ENCODE data around the gene IGSF22. TPM values are rescaled to one million over a fixed set of nuclear protein-coding genes. Genes with fewer than 3 reads are reported as not detected.
A peak's percentile ranks its signal among the peaks of the same experiment; 100 is the strongest.

Gene IGSF22
- polyA plus RNA-seq, 1 of the 3 experiments (the other 2 are of a cell fraction), result 0.02 TPM

- H3K36me3 ChIP-seq (replicated peaks in 1 of 2; ENCODE audit: control insufficient read depth in 1 of 2, insufficient read depth in 2 of 2, low read length in 1 of 2), result no peaks in the 10 kb centered on the region
- peaks cover 6% of the 10 kb centered on the region for H3F3A ChIP-seq (replicated peaks; ENCODE audit: insufficient read depth)
- POLR2A ChIA-PET, result interaction anchor here (1.0 to 1.5 kb wide), 3 partner anchors 15 to 88 kb away, joined by 3 to 9 read pairs (median 3); partner anchors contain the start of gene SPTY2D1
- H3K27me3 ChIP-seq (ENCODE audit: insufficient read depth), result no peaks in the 10 kb centered on the region
- H3K79me2 ChIP-seq (ENCODE audit: insufficient read depth), result no peaks in the 10 kb centered on the region
- CTCF ChIA-PET, result interaction anchor here (0.6 to 5.1 kb wide), 32 partner anchors 7 to 1014 kb away, joined by 3 to 59 read pairs (median 3); partner anchors contain the start of genes SPTY2D1, TMEM86A and UEVLD
- H3K9me3 ChIP-seq, result no peaks in the 10 kb centered on the region
- peak overlapping the region; percentile 31 to 67 for H3K27ac ChIP-seq (ENCODE audit: low read depth in 2 of 2, low read length in 1 of 2)
- peak; percentile 74 for DNase-seq
- H3K4me1 ChIP-seq (ENCODE audit: control insufficient read depth in 1 of 2, insufficient read depth in 2 of 2, low read depth in 1 of 2, low read length in 1 of 2), result peaks cover 0 to 22% of the 10 kb centered on the region in 2 experiments; a peak in 1 of 4 replicates
- H3K9me2 ChIP-seq, result no peaks in the 10 kb centered on the region
- H3K9ac ChIP-seq, result peak overlapping the region; percentile 64
- H3K4me3 ChIP-seq (ENCODE audit: low read depth in 2 of 2, low read length in 1 of 2), result peak overlapping the region; percentile 62 to 73
- 9% methylated on average over 35 of the region's 36 CpGs for WGBS (ENCODE audit: low lambda C conversion rate)
- H4K20me1 ChIP-seq (ENCODE audit: insufficient read depth), result no peaks in the 10 kb centered on the region
- H2AFZ ChIP-seq (ENCODE audit: low read depth), result peak overlapping the region; percentile 89
- TF ChIP-seq TEAD4 (IDR thresholded peaks at IDR 0.05; ENCODE audit: borderline replicate concordance, insufficient read depth), result no peak
- TF ChIP-seq YY1 (IDR thresholded peaks at IDR 0.05; ENCODE audit: low read depth), result no peak
- peak; percentile 37; the same call in 1 of the 2 replicates for TF ChIP-seq SMC3 (IDR thresholded peaks at IDR 0.05; ENCODE audit: low read depth, low read length)
- no peak for TF ChIP-seq MEF2A (IDR thresholded peaks at IDR 0.05; ENCODE audit: borderline replicate concordance, low read depth)
- no peak for TF ChIP-seq SIN3A (IDR thresholded peaks at IDR 0.05; ENCODE audit: borderline replicate concordance, low read depth, low read length)
- peak; percentile 34; the same call in 1 of the 2 replicates for TF ChIP-seq RAD21 (IDR thresholded peaks at IDR 0.05; ENCODE audit: low read length)
- TF ChIP-seq NFIC (IDR thresholded peaks at IDR 0.05; ENCODE audit: borderline replicate concordance), result no peak
- no peak for TF ChIP-seq EP300 (IDR thresholded peaks at IDR 0.05; ENCODE audit: borderline replicate concordance in 1 of 2, low read depth in 1 of 2, low read length in 1 of 2)
- no peak for TF ChIP-seq CHD2 (IDR thresholded peaks at IDR 0.05; ENCODE audit: low read length, partially characterized antibody)
- no peak for TF ChIP-seq FOXM1 (IDR thresholded peaks at IDR 0.05; ENCODE audit: low read depth)
- no peak for TF ChIP-seq MAX (IDR thresholded peaks at IDR 0.05; ENCODE audit: low read depth)
- TF ChIP-seq TCF12 (IDR thresholded peaks at IDR 0.05), result no peak
- peak; percentile 75 for TF ChIP-seq CTCF (IDR thresholded peaks at IDR 0.05)
- H3K4me2 ChIP-seq, result peak overlapping the region; percentile 95
Observed at GRCh38 chr11:18721561-18722292, 4.3 kb downstream of the IGSF22 start.
